IMR-90 (cell line): ENCODE results near the gene FADS1. TPM values are rescaled to one million over a fixed set of nuclear protein-coding genes. Genes with fewer than 3 reads are reported as not detected.

Experiments used
- ATAC-seq: fragments of 200-7000 bp; cut with Tn5 transposase; 2 replicates; pipeline ENCODE4 v1.9.1; 2020; ENCODE audit warnings: low read depth, mild to moderate bottlenecking, moderate library complexity
- BruUV-seq: library from RNA; stranded (reverse); fragments of 400-500 nt; replicated peaks from 2 replicates; lab custom pipeline; 2021; lab: Mats Ljungman, UMichigan
- CTCF ChIA-PET: fragments of 300-600 bp; formaldehyde crosslinking; extraction: SDS; loops from one replicate; lab custom pipeline; 2021; ENCODE audit warnings: antibody characterized with exemption; lab: Yijun Ruan, JAX
- POLR2A ChIA-PET: fragments of 300-600 bp; sonication (Branson Sonifier 250); formaldehyde crosslinking; loops from one replicate; lab custom pipeline; 2022; ENCODE audit warnings: antibody characterized with exemption; ENCODE audit not compliant: unreplicated experiment; lab: Charles Lee
- DNase-seq: peaks from one replicate; pipeline ENCODE4 v3.0.0; 2013
- H2AFZ ChIP-seq: replicated peaks from 2 replicates; pipeline ENCODE3; 2013; ENCODE audit warnings: low read length, mild to moderate bottlenecking; ENCODE audit not compliant: poor library complexity
- H2AK5ac ChIP-seq: 2 replicates; pipeline ENCODE4 v1.6.1; 2013; ENCODE audit warnings: low read depth, low read length, inconsistent platforms
- H2AK9ac ChIP-seq: replicated peaks from 2 replicates; pipeline ENCODE3; 2013; ENCODE audit warnings: mild to moderate bottlenecking, low read depth, low read length, moderate library complexity; ENCODE audit not compliant: poor library complexity
- H2BK120ac ChIP-seq: 2 replicates; pipeline ENCODE4 v1.6.1; 2013; ENCODE audit warnings: low read depth, low read length, inconsistent platforms
- H2BK15ac ChIP-seq: 3 replicates; pipeline ENCODE4 v1.6.1; 2013; ENCODE audit warnings: low read depth, low read length, inconsistent platforms
- H2BK20ac ChIP-seq: 2 replicates; pipeline ENCODE4 v1.6.1; 2013; ENCODE audit warnings: low read depth, mild to moderate bottlenecking, inconsistent platforms, low read length, moderate library complexity
- H2BK5ac ChIP-seq: 2 replicates; pipeline ENCODE4 v1.6.1; 2013; ENCODE audit warnings: mild to moderate bottlenecking, low read depth, low read length, inconsistent platforms; ENCODE audit not compliant: poor library complexity, severe bottlenecking
- H3K14ac ChIP-seq: replicated peaks from 2 replicates; pipeline ENCODE4 v1.6.1; 2013; ENCODE audit warnings: low read depth, low read length, inconsistent platforms
- H3K18ac ChIP-seq: 2 replicates; pipeline ENCODE4 v1.6.1; 2013; ENCODE audit warnings: low read depth, low read length, control low read depth
- H3K23ac ChIP-seq: 2 replicates; pipeline ENCODE4 v1.6.1; 2013; ENCODE audit warnings: low read depth, low read length, inconsistent platforms
- H3K27ac ChIP-seq: 2 replicates; pipeline ENCODE4 v1.5.1; 2013; ENCODE audit warnings: mild to moderate bottlenecking, control low read depth, low read length; ENCODE audit not compliant: insufficient read depth
- H3K27me3 ChIP-seq: 2 replicates; pipeline ENCODE4 v1.6.1; 2013; ENCODE audit warnings: low read length; ENCODE audit not compliant: control insufficient read depth, insufficient read depth
- H3K36me3 ChIP-seq: 2 replicates; pipeline ENCODE4 v1.6.1; 2013; ENCODE audit warnings: low read length, mixed read lengths; ENCODE audit not compliant: control insufficient read depth, insufficient read depth
- H3K4ac ChIP-seq: 2 replicates; pipeline ENCODE4 v1.6.1; 2013; ENCODE audit warnings: low read depth, low read length, inconsistent platforms
- H3K4me1 ChIP-seq: 2 replicates; pipeline ENCODE4 v1.6.1; 2013; ENCODE audit warnings: low read length, mixed read lengths; ENCODE audit not compliant: control insufficient read depth, insufficient read depth
- H3K4me2 ChIP-seq: 2 replicates; pipeline ENCODE4 v1.6.1; 2013; ENCODE audit warnings: low read depth, mild to moderate bottlenecking, control low read depth, low read length, moderate library complexity
- H3K4me3 ChIP-seq: 2 replicates; pipeline ENCODE4 v1.5.1; 2013; ENCODE audit warnings: low read depth, mild to moderate bottlenecking, control low read depth, low read length, moderate library complexity; ENCODE audit not compliant: insufficient read depth
- H3K56ac ChIP-seq: 2 replicates; pipeline ENCODE4 v1.6.1; 2013; ENCODE audit warnings: low read length, inconsistent platforms; ENCODE audit not compliant: insufficient read depth; ENCODE audit errors: extremely low read depth
- H3K79me1 ChIP-seq, 2 experiments: 2 replicates each; pipeline ENCODE4 v1.6.1; 2013; ENCODE audit warnings: low read length in 2 of 2, inconsistent platforms in 1 of 2, low read depth in 1 of 2
- H3K9ac ChIP-seq: 2 replicates; pipeline ENCODE4 v1.6.1; 2013; ENCODE audit warnings: low read depth, low read length, control low read depth
- H3K9me1 ChIP-seq: 2 replicates; pipeline ENCODE4 v1.6.1; 2013; ENCODE audit warnings: low read length, inconsistent platforms; ENCODE audit not compliant: insufficient read depth
- H3K9me3 ChIP-seq: 2 replicates; pipeline ENCODE4 v1.6.1; 2013; ENCODE audit warnings: low read length; ENCODE audit not compliant: control insufficient read depth, insufficient read depth
- H4K20me1 ChIP-seq: 2 replicates; pipeline ENCODE4 v1.6.1; 2013; ENCODE audit warnings: low read length, inconsistent platforms; ENCODE audit not compliant: insufficient read depth
- H4K5ac ChIP-seq: 2 replicates; pipeline ENCODE4 v1.6.1; 2013; ENCODE audit warnings: mild to moderate bottlenecking, low read depth, low read length, control low read depth
- H4K8ac ChIP-seq, 2 experiments: 2 replicates each; pipeline ENCODE4 v1.6.1; 2013; ENCODE audit warnings: low read depth in 2 of 2, low read length in 2 of 2, control low read depth in 1 of 2, inconsistent platforms in 1 of 2
- H4K91ac ChIP-seq: 2 replicates; pipeline ENCODE4 v1.6.1; 2013; ENCODE audit warnings: low read depth, low read length, inconsistent platforms; ENCODE audit not compliant: insufficient read depth
- BHLHE40 ChIP-seq: fragments of 150-350 bp; IDR thresholded peaks from 2 replicates; pipeline ENCODE4 v1.6.1; 2016; ENCODE audit warnings: mild to moderate bottlenecking, low read depth, low read length
- CEBPB ChIP-seq: IDR thresholded peaks from 2 replicates; pipeline ENCODE4 v1.6.1; 2012; ENCODE audit warnings: low read depth, low read length, improper control_type of control experiment
- FOS ChIP-seq: fragments of 150-350 bp; IDR thresholded peaks from 2 replicates; pipeline ENCODE4 v1.6.1; 2016; ENCODE audit warnings: low read depth, low read length
- MAFK ChIP-seq: IDR thresholded peaks from 2 replicates; pipeline ENCODE4 v1.6.1; 2012; ENCODE audit warnings: low read depth, low read length, improper control_type of control experiment
- MAZ ChIP-seq: IDR thresholded peaks from 2 replicates; pipeline ENCODE4 v1.6.1; 2012; ENCODE audit warnings: low read depth, mild to moderate bottlenecking, low read length, improper control_type of control experiment, moderate library complexity, borderline replicate concordance
- MXI1 ChIP-seq: IDR thresholded peaks from 2 replicates; pipeline ENCODE4 v1.6.1; 2012; ENCODE audit warnings: low read depth, mild to moderate bottlenecking, low read length, moderate library complexity, borderline replicate concordance
- NFE2L2 ChIP-seq: fragments of 150-350 bp; IDR thresholded peaks from 2 replicates; pipeline ENCODE4 v1.6.1; 2016; ENCODE audit warnings: low read depth, mild to moderate bottlenecking, low read length
- POLR2A ChIP-seq: IDR thresholded peaks from 2 replicates; pipeline ENCODE4 v1.6.1; 2012; ENCODE audit warnings: mild to moderate bottlenecking, low read depth, low read length
- RAD21 ChIP-seq: IDR thresholded peaks from 2 replicates; pipeline ENCODE4 v1.6.1; 2012; ENCODE audit warnings: low read length, improper control_type of control experiment
- RCOR1 ChIP-seq: IDR thresholded peaks from 2 replicates; pipeline ENCODE4 v1.6.1; 2012; ENCODE audit warnings: mild to moderate bottlenecking, low read length, improper control_type of control experiment; ENCODE audit not compliant: insufficient replicate concordance
- SMC3 ChIP-seq: fragments of 150-350 bp; IDR thresholded peaks from 2 replicates; pipeline ENCODE4 v1.6.1; 2016; ENCODE audit warnings: low read depth, mild to moderate bottlenecking, antibody characterized with exemption, low read length, moderate library complexity
- WGBS, 2 experiments: methylation state at CpG; one replicate each; pipeline versions ENCODE4 v1.1.5 to v1.1.7; 2013; ENCODE audit warnings: missing lambda C conversion rate in 2 of 2; ENCODE audit not compliant: insufficient read length in 1 of 2; ENCODE audit errors: extremely low coverage in 2 of 2; 5-methylcytosine and 5-hydroxymethylcytosine counted together
- dilution Hi-C: fragments of 300-500 bp; cut with HindIII; formaldehyde crosslinking; loops from one replicate; pipeline ENCODE4 v1.14.3; 2018; ENCODE audit warnings: low sequenced_read_pairs; ENCODE audit not compliant: unreplicated experiment
- in situ Hi-C: fragments of 300-500 bp; cut with MboI; formaldehyde crosslinking; loops from 3 replicates; pipeline ENCODE4 v1.14.3; 2019; ENCODE audit warnings: low sequenced_read_pairs, inconsistent platforms, mixed read lengths
- intact Hi-C: fragments of 100-400 bp; cut with micrococcal nuclease; formaldehyde crosslinking; loops from 2 replicates; pipeline ENCODE4 v1.10.0; 2022
- polyA plus RNA-seq, 3 experiments: library from polyadenylated mRNA; depleted of rRNA; stranded (reverse); fragments of >200 nt; gene quantifications; 2 replicates each; pipeline ENCODE4 v1.2.3, GENCODE V29; 2012; ENCODE audit warnings: low replicate concordance in 1 of 3
- total RNA-seq: library from RNA; depleted of rRNA; stranded (reverse); fragments of >200 nt; gene quantifications from 2 replicates; pipeline ENCODE4 v1.2.3, GENCODE V29; 2012
- TF ChIP-seq, protein P1 (sequence below): fragments of 150-350 bp; IDR thresholded peaks from 2 replicates; pipeline ENCODE4 v1.6.1; 2016; ENCODE audit warnings: low read depth, mild to moderate bottlenecking, low read length, moderate library complexity, borderline replicate concordance
- TF ChIP-seq, protein P2 (sequence below): conservative IDR thresholded peaks from 2 replicates; pipeline ENCODE4 v1.5.1; 2012; ENCODE audit warnings: mild to moderate bottlenecking, low read depth, low read length, improper control_type of control experiment
- TF ChIP-seq, protein P3 (sequence below): fragments of 150-350 bp; IDR thresholded peaks from 2 replicates; pipeline ENCODE4 v1.6.1; 2017; ENCODE audit warnings: mild to moderate bottlenecking, antibody characterized with exemption, low read length, low read depth

The FADS1 gene
- total and polyA plus RNA-seq, 2 of the 4 experiments (the other 2 are of a cell fraction) = 16.3 to 18.4 TPM

DNA sequence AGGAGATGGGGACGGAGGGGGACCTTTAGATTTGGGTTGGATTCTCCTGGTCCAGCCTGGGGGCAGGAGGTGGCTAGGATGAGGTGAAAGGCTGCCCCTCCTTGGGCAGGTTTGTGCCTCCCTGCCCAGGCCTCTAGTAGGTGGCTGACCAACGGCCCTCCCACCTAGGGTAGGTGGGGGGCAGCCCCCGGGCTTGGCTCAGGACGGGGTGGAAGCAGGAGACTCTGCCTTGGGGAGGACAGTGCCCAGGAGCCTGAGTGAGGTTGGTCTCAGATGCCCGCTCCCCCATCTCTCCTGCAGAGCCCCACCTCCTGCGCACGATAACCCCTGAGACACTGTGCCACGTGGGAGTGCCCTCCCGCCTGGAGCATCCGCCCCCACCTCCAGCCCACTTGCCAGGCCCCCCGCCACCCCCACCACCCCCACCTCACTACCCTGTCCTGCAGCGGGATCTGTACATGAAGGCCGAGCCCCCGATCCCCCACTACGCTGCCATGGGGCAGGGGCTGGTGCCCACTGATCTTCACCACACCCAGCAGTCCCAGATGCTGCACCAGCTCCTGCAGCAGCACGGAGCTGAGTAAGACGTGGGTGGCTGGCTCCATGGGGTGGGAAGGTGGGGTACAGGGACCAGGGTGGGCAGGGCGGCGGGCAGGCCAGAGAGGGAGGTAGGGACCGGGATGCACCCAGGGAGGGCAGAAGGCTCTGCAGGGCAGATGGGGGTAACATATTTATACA is 46.7 kb downstream of the FADS1 start:
- Histone ChIP-seq H3K14ac (0 out of 2 replicates have a peak overlapping the region, but pooled peaks have one; percentile 22), H3K4me2 (peak overlapping the region; percentile 14), H3K4me1 (peaks cover 10% of the 10 kb centered on the region), H3K18ac (peak overlapping the region; percentile 54; the same call in 1 of the 2 replicates), H4K5ac (peak overlapping the region; percentile 88; the same call in 1 of the 2 replicates), H3K23ac (no peak overlapping the region), H2AK9ac (peak overlapping the region; percentile 88), H4K8ac (peak overlapping the region; percentile 67 to 92), H2BK120ac (0 out of 2 replicates have a peak overlapping the region, but pooled peaks have one; percentile 48), H3K9me1 (no peaks in the 10 kb centered on the region), H3K4me3 (no peak overlapping the region), H2AK5ac (peak overlapping the region; percentile 59), H4K91ac (peak overlapping the region; percentile 81), H2BK5ac (peak overlapping the region; percentile 39), H3K56ac (no peak overlapping the region), H3K79me1 (no peaks in the 10 kb centered on the region; a peak in 1 of 4 replicates), H4K20me1 (no peaks in the 10 kb centered on the region), H2BK15ac (no peak overlapping the region), H3K9me3 (no peaks in the 10 kb centered on the region), H3K4ac (peak overlapping the region; percentile 65), H3K36me3 (no peaks in the 10 kb centered on the region), H3K9ac (peak overlapping the region; percentile 35; the same call in 1 of the 2 replicates), H2BK20ac (no peak overlapping the region), H3K27me3 (no peaks in the 10 kb centered on the region), H2AFZ (peak overlapping the region; percentile 78), H3K27ac (peak overlapping the region; percentile 49)
- in situ Hi-C loops (no loop called here), intact Hi-C loops (no loop called here), dilution Hi-C loops (no loop called here)
- CTCF ChIA-PET = interaction anchor here (0.6 kb wide), 1 partner anchor 57 kb away, joined by 3 read pairs; no protein-coding TSS in a partner anchor
- 83% methylated on average over 1 of the region's 20 CpGs; no CpG with 5 or more reads in 1 of the 2 experiments for WGBS, 2 experiments
- POLR2A ChIA-PET = no interaction called here
- BruUV-seq = no TSS peak
- ATAC-seq (no peak), DNase-seq (no peak)
- TF ChIP-seq MAZ = no peak
- no peak for TF ChIP-seq POLR2A
- TF ChIP-seq CEBPB = no peak
- TF ChIP-seq, protein P1, sequence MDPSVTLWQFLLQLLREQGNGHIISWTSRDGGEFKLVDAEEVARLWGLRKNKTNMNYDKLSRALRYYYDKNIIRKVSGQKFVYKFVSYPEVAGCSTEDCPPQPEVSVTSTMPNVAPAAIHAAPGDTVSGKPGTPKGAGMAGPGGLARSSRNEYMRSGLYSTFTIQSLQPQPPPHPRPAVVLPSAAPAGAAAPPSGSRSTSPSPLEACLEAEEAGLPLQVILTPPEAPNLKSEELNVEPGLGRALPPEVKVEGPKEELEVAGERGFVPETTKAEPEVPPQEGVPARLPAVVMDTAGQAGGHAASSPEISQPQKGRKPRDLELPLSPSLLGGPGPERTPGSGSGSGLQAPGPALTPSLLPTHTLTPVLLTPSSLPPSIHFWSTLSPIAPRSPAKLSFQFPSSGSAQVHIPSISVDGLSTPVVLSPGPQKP = no peak
- TF ChIP-seq MXI1 = no peak
- TF ChIP-seq, protein P2, sequence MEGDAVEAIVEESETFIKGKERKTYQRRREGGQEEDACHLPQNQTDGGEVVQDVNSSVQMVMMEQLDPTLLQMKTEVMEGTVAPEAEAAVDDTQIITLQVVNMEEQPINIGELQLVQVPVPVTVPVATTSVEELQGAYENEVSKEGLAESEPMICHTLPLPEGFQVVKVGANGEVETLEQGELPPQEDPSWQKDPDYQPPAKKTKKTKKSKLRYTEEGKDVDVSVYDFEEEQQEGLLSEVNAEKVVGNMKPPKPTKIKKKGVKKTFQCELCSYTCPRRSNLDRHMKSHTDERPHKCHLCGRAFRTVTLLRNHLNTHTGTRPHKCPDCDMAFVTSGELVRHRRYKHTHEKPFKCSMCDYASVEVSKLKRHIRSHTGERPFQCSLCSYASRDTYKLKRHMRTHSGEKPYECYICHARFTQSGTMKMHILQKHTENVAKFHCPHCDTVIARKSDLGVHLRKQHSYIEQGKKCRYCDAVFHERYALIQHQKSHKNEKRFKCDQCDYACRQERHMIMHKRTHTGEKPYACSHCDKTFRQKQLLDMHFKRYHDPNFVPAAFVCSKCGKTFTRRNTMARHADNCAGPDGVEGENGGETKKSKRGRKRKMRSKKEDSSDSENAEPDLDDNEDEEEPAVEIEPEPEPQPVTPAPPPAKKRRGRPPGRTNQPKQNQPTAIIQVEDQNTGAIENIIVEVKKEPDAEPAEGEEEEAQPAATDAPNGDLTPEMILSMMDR = no peak
- TF ChIP-seq RCOR1 = no peak
- no peak for TF ChIP-seq FOS
- no peak for TF ChIP-seq RAD21
- TF ChIP-seq NFE2L2 = no peak
- TF ChIP-seq SMC3 = no peak
- TF ChIP-seq, protein P3, sequence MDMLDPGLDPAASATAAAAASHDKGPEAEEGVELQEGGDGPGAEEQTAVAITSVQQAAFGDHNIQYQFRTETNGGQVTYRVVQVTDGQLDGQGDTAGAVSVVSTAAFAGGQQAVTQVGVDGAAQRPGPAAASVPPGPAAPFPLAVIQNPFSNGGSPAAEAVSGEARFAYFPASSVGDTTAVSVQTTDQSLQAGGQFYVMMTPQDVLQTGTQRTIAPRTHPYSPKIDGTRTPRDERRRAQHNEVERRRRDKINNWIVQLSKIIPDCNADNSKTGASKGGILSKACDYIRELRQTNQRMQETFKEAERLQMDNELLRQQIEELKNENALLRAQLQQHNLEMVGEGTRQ = no peak
- TF ChIP-seq MAFK = no peak
- no peak for TF ChIP-seq BHLHE40
